GM12878 (cell line): ENCODE measurements around the gene C19orf73. TPM values are rescaled to one million over a fixed set of nuclear protein-coding genes. Genes with fewer than 3 reads are reported as not detected.

Source experiments
- ATAC-seq: fragments of 200-7000 bp; cut with Tn5 transposase; 3 replicates; pipeline ENCODE4 v1.9.1; 2020; ENCODE audit warnings: mild to moderate bottlenecking, moderate library complexity
- BruUV-seq: library from RNA; stranded (reverse); fragments of 400-500 nt; replicated peaks from 2 replicates; lab custom pipeline; 2021; lab: Mats Ljungman, UMichigan
- CTCF ChIA-PET: fragments of 300-600 bp; sonication (Branson Sonifier 250); formaldehyde crosslinking; extraction: SDS; loops from one replicate; lab custom pipeline; 2021; ENCODE audit warnings: inconsistent platforms; lab: Yijun Ruan, JAX
- POLR2A ChIA-PET: fragments of 350-600 bp; formaldehyde crosslinking; extraction: SDS; loops from one replicate; lab custom pipeline; 2021; ENCODE audit warnings: inconsistent platforms; lab: Charles Lee
- RAD21 ChIA-PET: fragments of 300-600 bp; sonication (Branson Sonifier 250); formaldehyde crosslinking; loops from one replicate; lab custom pipeline; 2023; ENCODE audit warnings: antibody characterized with exemption; ENCODE audit not compliant: unreplicated experiment; lab: Charles Lee
- SMC1A ChIA-PET: fragments of 300-600 bp; sonication (Branson Sonifier 250); formaldehyde crosslinking; loops from one replicate; lab custom pipeline; 2023; ENCODE audit not compliant: unreplicated experiment, uncharacterized antibody; lab: Charles Lee
- DNase-seq: peaks from one replicate; pipeline ENCODE4 v3.0.0-alpha.2; 2011; ENCODE audit warnings: low read depth, low spot score
- FAIRE-seq: peaks from 3 replicates; lab custom pipeline; 2011; peaks lifted over from hg19 to GRCh38; lab: Jason Lieb, UNC
- H2AFZ ChIP-seq: 2 replicates; pipeline ENCODE4 v1.6.0; 2011; ENCODE audit warnings: low read depth, low read length, control low read depth; ENCODE audit not compliant: control insufficient read depth
- H3K27ac ChIP-seq: 2 replicates; pipeline ENCODE4 v1.5.1; 2011; ENCODE audit warnings: control low read depth; ENCODE audit not compliant: control insufficient read depth, insufficient read depth
- H3K27me3 ChIP-seq, 2 experiments: replicated peaks in 1 of 2; 2 replicates each; pipeline versions ENCODE4 v1.6.0 to v1.6.1; 2011; ENCODE audit warnings: low read length in 1 of 2; ENCODE audit not compliant: control insufficient read depth in 2 of 2, insufficient read depth in 2 of 2
- H3K36me3 ChIP-seq, 2 experiments: 2 replicates each; pipeline ENCODE4 v1.5.1; 2011; ENCODE audit warnings: low read length in 1 of 2; ENCODE audit not compliant: control insufficient read depth in 2 of 2, insufficient read depth in 2 of 2
- H3K4me1 ChIP-seq: 2 replicates; pipeline ENCODE4 v1.6.1; 2011; ENCODE audit warnings: mild to moderate bottlenecking, low read length, moderate library complexity, mixed read lengths; ENCODE audit not compliant: control insufficient read depth, insufficient read depth
- H3K4me2 ChIP-seq: 2 replicates; pipeline ENCODE4 v1.6.0; 2011; ENCODE audit warnings: control low read depth; ENCODE audit not compliant: control insufficient read depth, insufficient read depth
- H3K4me3 ChIP-seq: fragments of 200-600 bp; sonication (generic); 2 replicates; pipeline ENCODE4 v1.5.1; 2016
- H3K79me2 ChIP-seq: 2 replicates; pipeline ENCODE4 v1.6.0; 2011; ENCODE audit warnings: low read length; ENCODE audit not compliant: control insufficient read depth, insufficient read depth
- H3K9ac ChIP-seq: 2 replicates; pipeline ENCODE4 v1.8.0; 2011; ENCODE audit warnings: low read length, control low read depth, mixed read lengths; ENCODE audit not compliant: control insufficient read depth, insufficient read depth
- H3K9me3 ChIP-seq: replicated peaks from 3 replicates; pipeline ENCODE4 v1.5.1; 2011; ENCODE audit warnings: mild to moderate bottlenecking, low read length; ENCODE audit not compliant: control insufficient read depth, insufficient read depth
- H4K20me1 ChIP-seq: 2 replicates; pipeline ENCODE4 v1.6.0; 2011; ENCODE audit not compliant: control insufficient read depth, insufficient read depth
- MYB ChIP-seq: fragments of 150-350 bp; IDR thresholded peaks from 2 replicates; pipeline ENCODE4 v1.6.1; 2014; ENCODE audit warnings: mild to moderate bottlenecking, low read depth, low read length, borderline replicate concordance
- POLR2A ChIP-seq: IDR thresholded peaks from 2 replicates; pipeline ENCODE4 v1.6.1; 2011; ENCODE audit warnings: low read depth, mild to moderate bottlenecking, low read length
- SIX5 ChIP-seq: IDR thresholded peaks from 2 replicates; pipeline ENCODE4 v1.6.1; 2011; ENCODE audit warnings: mild to moderate bottlenecking, low read depth, low read length, moderate library complexity; ENCODE audit not compliant: severe bottlenecking
- SMARCA5 ChIP-seq: fragments of 450-650 bp; IDR thresholded peaks from 2 replicates; pipeline ENCODE4 v1.6.1; 2017; ENCODE audit warnings: mild to moderate bottlenecking
- ZNF384 ChIP-seq: IDR thresholded peaks from 2 replicates; pipeline ENCODE4 v1.6.1; 2012; ENCODE audit warnings: low read depth, mild to moderate bottlenecking, low read length, improper control_type of control experiment, borderline replicate concordance
- WGBS: methylation state at CpG from one replicate; pipeline ENCODE4 v1.1.6; 2016; ENCODE audit warnings: low lambda C conversion rate; ENCODE audit not compliant: insufficient replicate concordance, insufficient coverage; ENCODE audit errors: missing lambda C conversion rate; 5-methylcytosine and 5-hydroxymethylcytosine counted together
- in situ Hi-C: fragments of 300-500 bp; cut with MboI; formaldehyde crosslinking; loops from 9 replicates; pipeline ENCODE4 v1.14.3; 2018; ENCODE audit warnings: mixed read lengths
- intact Hi-C: fragments of 100-400 bp; cut with micrococcal nuclease; formaldehyde crosslinking; loops from one replicate; pipeline ENCODE4 v1.14.2; 2022; ENCODE audit not compliant: unreplicated experiment
- polyA plus RNA-seq, 11 experiments: library from polyadenylated mRNA; depleted of rRNA in 4 of 11; unstranded in 6 of 11; stranded (reverse) in 5 of 11; fragments of >200 nt; fragmentation: Nextera tagmentation in 4 of 11; fragmentation: Illumina TruSeq in 1 of 11; extraction: Ambion mirVana in 4 of 11; extraction: Trizol in 1 of 11; gene quantifications; 1 replicate in 1 of 11; 2 replicates in 10 of 11; pipeline versions ENCODE4 v1.2.1 to v1.2.3, GENCODE V29; 2011 to 2016; ENCODE audit warnings: inconsistent platforms in 2 of 11, missing spikeins in 2 of 11, low read depth in 1 of 11
- total RNA-seq, 4 experiments: library from RNA; depleted of rRNA in 3 of 4; stranded (reverse); fragments of >200 nt in 3 of 4; fragmentation: Illumina TruSeq in 1 of 4; extraction: Trizol in 1 of 4; gene quantifications; 2 replicates each; pipeline versions ENCODE4 v1.2.1 to v1.2.3, GENCODE V29; 2013 to 2021
- TF ChIP-seq, protein P1 (sequence below): fragments of 450-650 bp; formaldehyde crosslinking; IDR thresholded peaks from 2 replicates; pipeline ENCODE4 v1.5.0; 2022; ENCODE audit warnings: mild to moderate bottlenecking, missing genetic modification characterization
- TF ChIP-seq, protein P2 (sequence below): fragments of 450-650 bp; IDR thresholded peaks from 2 replicates; pipeline ENCODE4 v1.6.1; 2014; ENCODE audit warnings: mild to moderate bottlenecking
- TF ChIP-seq, protein P3 (sequence below): fragments of 450-650 bp; IDR thresholded peaks from 2 replicates; pipeline ENCODE4 v1.6.1; 2017; ENCODE audit warnings: mild to moderate bottlenecking, low read depth, inconsistent platforms; ENCODE audit not compliant: poor library complexity, severe bottlenecking

Gene C19orf73
- total and polyA plus RNA-seq, 10 of the 15 experiments (the other 5 are each of a cell fraction or from before 2014, with no cell fraction given), result 0.20 to 2.0 (median 0.80) TPM

DNA sequence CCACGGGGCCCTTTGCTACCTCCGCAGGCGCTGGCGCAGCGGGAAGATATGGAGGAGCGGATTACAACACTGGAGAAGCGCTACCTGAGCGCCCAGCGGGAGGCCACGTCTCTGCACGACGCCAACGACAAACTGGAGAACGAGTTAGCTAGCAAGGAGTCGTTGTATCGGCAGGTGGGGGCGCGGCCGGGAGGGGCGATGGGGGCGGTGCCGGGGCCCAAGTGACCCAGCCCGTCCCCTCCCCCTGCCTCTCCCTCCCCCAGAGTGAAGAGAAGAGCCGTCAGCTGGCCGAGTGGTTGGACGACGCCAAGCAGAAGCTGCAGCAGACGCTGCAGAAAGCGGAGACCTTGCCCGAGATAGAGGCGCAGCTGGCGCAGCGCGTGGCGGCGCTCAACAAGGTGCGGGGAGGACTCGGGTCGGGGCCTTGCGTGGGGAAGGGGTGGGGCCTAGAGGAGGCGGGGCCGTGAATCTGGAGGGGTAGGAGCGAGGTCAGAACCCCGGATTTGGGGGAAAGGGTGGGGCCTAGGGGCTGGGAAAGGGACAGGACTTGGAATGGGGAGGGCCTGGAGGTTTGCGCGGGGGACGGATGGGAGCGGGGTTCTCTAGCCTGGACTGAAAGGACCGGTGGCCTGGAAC, 14.1 kb upstream of the C19orf73 start:
- Histone ChIP-seq H3K27ac (no peak overlapping the region), H3K4me2 (no peak overlapping the region), H3K9ac (no peak overlapping the region), H3K4me3 (no peak overlapping the region), H3K27me3 (no peaks in the 10 kb centered on the region), H3K4me1 (no peaks in the 10 kb centered on the region), H3K9me3 (no peaks in the 10 kb centered on the region; the same call in 2 of the 3 replicates), H3K79me2 (no peaks in the 10 kb centered on the region), H4K20me1 (no peaks in the 10 kb centered on the region), H2AFZ (no peak overlapping the region), H3K36me3 (no peaks in the 10 kb centered on the region; a peak in 1 of 4 replicates)
- TF ChIP-seq SMARCA5 (no peak), ZNF384 (no peak), SIX5 (no peak), POLR2A (no peak), MYB (no peak)
- TF ChIP-seq, protein P1, sequence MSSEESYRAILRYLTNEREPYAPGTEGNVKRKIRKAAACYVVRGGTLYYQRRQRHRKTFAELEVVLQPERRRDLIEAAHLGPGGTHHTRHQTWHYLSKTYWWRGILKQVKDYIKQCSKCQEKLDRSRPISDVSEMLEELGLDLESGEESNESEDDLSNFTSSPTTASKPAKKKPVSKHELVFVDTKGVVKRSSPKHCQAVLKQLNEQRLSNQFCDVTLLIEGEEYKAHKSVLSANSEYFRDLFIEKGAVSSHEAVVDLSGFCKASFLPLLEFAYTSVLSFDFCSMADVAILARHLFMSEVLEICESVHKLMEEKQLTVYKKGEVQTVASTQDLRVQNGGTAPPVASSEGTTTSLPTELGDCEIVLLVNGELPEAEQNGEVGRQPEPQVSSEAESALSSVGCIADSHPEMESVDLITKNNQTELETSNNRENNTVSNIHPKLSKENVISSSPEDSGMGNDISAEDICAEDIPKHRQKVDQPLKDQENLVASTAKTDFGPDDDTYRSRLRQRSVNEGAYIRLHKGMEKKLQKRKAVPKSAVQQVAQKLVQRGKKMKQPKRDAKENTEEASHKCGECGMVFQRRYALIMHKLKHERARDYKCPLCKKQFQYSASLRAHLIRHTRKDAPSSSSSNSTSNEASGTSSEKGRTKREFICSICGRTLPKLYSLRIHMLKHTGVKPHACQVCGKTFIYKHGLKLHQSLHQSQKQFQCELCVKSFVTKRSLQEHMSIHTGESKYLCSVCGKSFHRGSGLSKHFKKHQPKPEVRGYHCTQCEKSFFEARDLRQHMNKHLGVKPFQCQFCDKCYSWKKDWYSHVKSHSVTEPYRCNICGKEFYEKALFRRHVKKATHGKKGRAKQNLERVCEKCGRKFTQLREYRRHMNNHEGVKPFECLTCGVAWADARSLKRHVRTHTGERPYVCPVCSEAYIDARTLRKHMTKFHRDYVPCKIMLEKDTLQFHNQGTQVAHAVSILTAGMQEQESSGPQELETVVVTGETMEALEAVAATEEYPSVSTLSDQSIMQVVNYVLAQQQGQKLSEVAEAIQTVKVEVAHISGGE (CRISPR knock-in tag), result no peak
- TF ChIP-seq, protein P2, sequence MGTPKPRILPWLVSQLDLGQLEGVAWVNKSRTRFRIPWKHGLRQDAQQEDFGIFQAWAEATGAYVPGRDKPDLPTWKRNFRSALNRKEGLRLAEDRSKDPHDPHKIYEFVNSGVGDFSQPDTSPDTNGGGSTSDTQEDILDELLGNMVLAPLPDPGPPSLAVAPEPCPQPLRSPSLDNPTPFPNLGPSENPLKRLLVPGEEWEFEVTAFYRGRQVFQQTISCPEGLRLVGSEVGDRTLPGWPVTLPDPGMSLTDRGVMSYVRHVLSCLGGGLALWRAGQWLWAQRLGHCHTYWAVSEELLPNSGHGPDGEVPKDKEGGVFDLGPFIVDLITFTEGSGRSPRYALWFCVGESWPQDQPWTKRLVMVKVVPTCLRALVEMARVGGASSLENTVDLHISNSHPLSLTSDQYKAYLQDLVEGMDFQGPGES, result no peak
- TF ChIP-seq, protein P3, sequence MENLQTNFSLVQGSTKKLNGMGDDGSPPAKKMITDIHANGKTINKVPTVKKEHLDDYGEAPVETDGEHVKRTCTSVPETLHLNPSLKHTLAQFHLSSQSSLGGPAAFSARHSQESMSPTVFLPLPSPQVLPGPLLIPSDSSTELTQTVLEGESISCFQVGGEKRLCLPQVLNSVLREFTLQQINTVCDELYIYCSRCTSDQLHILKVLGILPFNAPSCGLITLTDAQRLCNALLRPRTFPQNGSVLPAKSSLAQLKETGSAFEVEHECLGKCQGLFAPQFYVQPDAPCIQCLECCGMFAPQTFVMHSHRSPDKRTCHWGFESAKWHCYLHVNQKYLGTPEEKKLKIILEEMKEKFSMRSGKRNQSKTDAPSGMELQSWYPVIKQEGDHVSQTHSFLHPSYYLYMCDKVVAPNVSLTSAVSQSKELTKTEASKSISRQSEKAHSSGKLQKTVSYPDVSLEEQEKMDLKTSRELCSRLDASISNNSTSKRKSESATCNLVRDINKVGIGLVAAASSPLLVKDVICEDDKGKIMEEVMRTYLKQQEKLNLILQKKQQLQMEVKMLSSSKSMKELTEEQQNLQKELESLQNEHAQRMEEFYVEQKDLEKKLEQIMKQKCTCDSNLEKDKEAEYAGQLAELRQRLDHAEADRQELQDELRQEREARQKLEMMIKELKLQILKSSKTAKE, result no peak
- in situ Hi-C loops, result no loop called here
- ATAC-seq (no peak), FAIRE-seq (no peak), DNase-seq (no peak)
- ChIA-PET POLR2A (interaction anchor here (0.7 kb wide), 1 partner anchor 113 kb away, joined by 3 read pairs; no protein-coding TSS in a partner anchor), RAD21 (no interaction called here), CTCF (interaction anchor here (0.5 to 1.2 kb wide), 4 partner anchors 20 to 121 kb away, joined by 3 to 4 read pairs (median 3); no protein-coding TSS in a partner anchor), SMC1A (no interaction called here)
- intact Hi-C loops, result no loop called here
- no TSS peak for BruUV-seq
- WGBS, result 61% methylated on average over 36 of the region's 49 CpGs
